ENCODE data around the gene RASGRP2. TPM values are rescaled to one million over a fixed set of nuclear protein-coding genes. Genes with fewer than 3 reads are reported as not detected.

RASGRP2 gene
- total and polyA plus RNA-seq, 2 donors (not counting 3 experiments of a cell fraction or from before 2014, with no cell fraction given): 1.2 to 2.3 TPM

GRCh38 chr11:64742889-64743590 is 902 bp downstream of the RASGRP2 start:
- BruUV-seq (replicated peaks): no TSS peak
- no peaks in the 10 kb centered on the region for H3K9me1 ChIP-seq (replicated peaks; ENCODE audit: control insufficient read depth, extremely low read depth, insufficient read depth, low read length)
- intact Hi-C loops (cut with micrococcal nuclease) (loop anchor here (1.0 kb wide), 2 partner anchors 55 to 190 kb away; no protein-coding TSS in a partner anchor), dilution Hi-C loops (cut with MboI; ENCODE audit: extremely low pct_ligation_motif_present, low sequenced_read_pairs) (no loop called here)
- peak overlapping the region; percentile 72 for H2AFZ ChIP-seq (ENCODE audit: low read depth, low read length)
- H3K4me1 ChIP-seq (ENCODE audit: control insufficient read depth, extremely low read depth, insufficient read depth, low read length): peaks cover 13% of the 10 kb centered on the region
- H3K79me2 ChIP-seq (ENCODE audit: control insufficient read depth, insufficient read depth, low read length): no peaks in the 10 kb centered on the region
- no peak for FAIRE-seq
- peak overlapping the region; percentile 64 for H3K4me2 ChIP-seq (ENCODE audit: insufficient read depth, low read length)
- peak overlapping the region in 1 of 3 experiments; percentile 2 for H3K4me3 ChIP-seq (replicated peaks in 1 of 3; ENCODE audit: insufficient read depth in 1 of 3, low read depth in 1 of 3, low read length in 3 of 3)
- no peak overlapping the region for H3K9ac ChIP-seq (replicated peaks; ENCODE audit: extremely low read depth, insufficient read depth, low read length)
- POLR2A ChIA-PET: no interaction called here
- no peak for TF ChIP-seq FOS (IDR thresholded peaks at IDR 0.05; ENCODE audit: borderline replicate concordance, insufficient read depth, low read length)
- TF ChIP-seq POLR2AphosphoS5 (IDR thresholded peaks at IDR 0.05; ENCODE audit: insufficient read depth, low read depth, low read length): no peak
- TF ChIP-seq, protein P1, sequence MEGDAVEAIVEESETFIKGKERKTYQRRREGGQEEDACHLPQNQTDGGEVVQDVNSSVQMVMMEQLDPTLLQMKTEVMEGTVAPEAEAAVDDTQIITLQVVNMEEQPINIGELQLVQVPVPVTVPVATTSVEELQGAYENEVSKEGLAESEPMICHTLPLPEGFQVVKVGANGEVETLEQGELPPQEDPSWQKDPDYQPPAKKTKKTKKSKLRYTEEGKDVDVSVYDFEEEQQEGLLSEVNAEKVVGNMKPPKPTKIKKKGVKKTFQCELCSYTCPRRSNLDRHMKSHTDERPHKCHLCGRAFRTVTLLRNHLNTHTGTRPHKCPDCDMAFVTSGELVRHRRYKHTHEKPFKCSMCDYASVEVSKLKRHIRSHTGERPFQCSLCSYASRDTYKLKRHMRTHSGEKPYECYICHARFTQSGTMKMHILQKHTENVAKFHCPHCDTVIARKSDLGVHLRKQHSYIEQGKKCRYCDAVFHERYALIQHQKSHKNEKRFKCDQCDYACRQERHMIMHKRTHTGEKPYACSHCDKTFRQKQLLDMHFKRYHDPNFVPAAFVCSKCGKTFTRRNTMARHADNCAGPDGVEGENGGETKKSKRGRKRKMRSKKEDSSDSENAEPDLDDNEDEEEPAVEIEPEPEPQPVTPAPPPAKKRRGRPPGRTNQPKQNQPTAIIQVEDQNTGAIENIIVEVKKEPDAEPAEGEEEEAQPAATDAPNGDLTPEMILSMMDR (IDR thresholded peaks at IDR 0.05; ENCODE audit: extremely low read depth in 1 of 2, insufficient read depth in 1 of 2, low read depth in 1 of 2, low read length in 2 of 2): peak; percentile 77 to 90
- no peak for TF ChIP-seq JUN (IDR thresholded peaks at IDR 0.05; ENCODE audit: borderline replicate concordance, insufficient read depth, insufficient read length, low read depth)
- no peaks in the 10 kb centered on the region for H4K20me1 ChIP-seq (replicated peaks; ENCODE audit: control insufficient read depth, extremely low read depth, insufficient read depth, low read length)
- H3K27ac ChIP-seq (ENCODE audit: insufficient read depth, low read depth, low read length): no peak overlapping the region
- H3K9me3 ChIP-seq (replicated peaks; ENCODE audit: control insufficient read depth, insufficient read depth, low read length): no peaks in the 10 kb centered on the region
- DNase-seq (ENCODE audit: low read depth, low spot score): peak; percentile 32
- CTCF ChIA-PET: interaction anchor here (0.7 to 1.9 kb wide), 6 partner anchors 10 to 54 kb away, joined by 3 to 14 read pairs (median 8); no protein-coding TSS in a partner anchor
- H3K36me3 ChIP-seq (ENCODE audit: control insufficient read depth in 2 of 2, extremely low read depth in 1 of 2, insufficient read depth in 2 of 2, low read length in 2 of 2): no peaks in the 10 kb centered on the region
- H3K27me3 ChIP-seq (ENCODE audit: control insufficient read depth in 2 of 2, insufficient read depth in 2 of 2, low read length in 2 of 2): peaks cover 27 to 32% of the 10 kb centered on the region in 2 experiments
